ENCODE measurements around the gene SAFB2. TPM values are rescaled to one million over a fixed set of nuclear protein-coding genes. Genes with fewer than 3 reads are reported as not detected.

Gene SAFB2
- polyA plus RNA-seq, 1 donor: 46.4 TPM

- no peak for DNase-seq (ENCODE audit: low read depth)
Observed at GRCh38 chr19:5542665-5543064, 79.9 kb downstream of the SAFB2 start.

DNA sequence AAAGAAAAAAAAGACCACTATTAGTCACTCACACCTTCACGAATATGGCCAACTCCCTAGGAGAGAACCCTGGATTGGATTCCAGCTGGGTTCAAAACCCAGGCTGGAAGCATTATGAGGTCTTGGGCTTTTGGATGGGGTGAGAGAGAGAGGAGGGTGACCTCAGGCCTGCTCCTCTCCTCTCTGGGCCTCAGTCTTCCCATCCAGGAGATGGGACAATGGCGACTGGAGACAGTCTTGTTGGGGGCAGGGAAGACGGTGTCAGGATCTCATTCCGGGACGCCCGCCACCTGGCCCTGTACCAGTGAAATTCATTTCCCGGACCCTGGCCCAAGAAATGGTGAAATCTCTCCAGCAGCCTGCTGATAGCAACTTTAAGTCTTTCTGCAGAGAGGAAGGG, 81.1 kb downstream of the SAFB2 start:
- no peak for DNase-seq (ENCODE audit: low read depth)

GRCh38 chr19:5540208-5540607, 82.4 kb downstream of the SAFB2 start:
- DNase-seq (ENCODE audit: low read depth): no peak

DNA sequence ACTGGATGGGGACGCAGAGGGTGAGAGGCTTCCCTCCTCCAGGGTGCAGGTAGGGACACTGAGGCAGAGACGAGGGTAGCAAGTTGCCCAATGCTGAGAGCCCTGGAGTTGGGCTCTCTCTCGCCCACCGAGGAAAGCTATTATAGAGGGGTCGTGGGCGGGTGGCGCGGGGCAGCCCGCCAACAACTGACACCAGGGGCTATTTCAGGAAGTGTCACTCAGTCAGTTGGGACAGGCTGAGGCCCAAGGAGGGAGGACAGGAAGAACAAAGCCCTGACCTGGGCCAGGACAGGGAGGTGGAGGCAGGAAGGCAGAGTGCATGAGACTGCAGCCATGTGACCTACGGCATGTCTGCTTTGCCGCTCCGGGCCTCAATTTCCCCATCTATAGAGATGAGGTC, 84.7 kb downstream of the SAFB2 start:
- no peak for DNase-seq (ENCODE audit: low read depth)

Other genes with a start within 250 kb of the SAFB2 start
- not detected for gene ZNRF4, start 167.4 kb downstream of the SAFB2 start, polyA plus RNA-seq (ENCODE audit: insufficient read length)
- gene TINCR, start 54.8 kb downstream of the SAFB2 start, polyA plus RNA-seq (ENCODE audit: insufficient read length): 1.0 TPM
- 92.1 TPM for gene SAFB, start 307 bp upstream of the SAFB2 start, polyA plus RNA-seq (ENCODE audit: insufficient read length)
- gene MICOS13, start 57.7 kb upstream of the SAFB2 start, polyA plus RNA-seq (ENCODE audit: insufficient read length): 93.6 TPM
- gene HSD11B1L, start 58.3 kb upstream of the SAFB2 start, polyA plus RNA-seq (ENCODE audit: insufficient read length): 4.9 TPM
- gene RPL36, start 67.5 kb upstream of the SAFB2 start, polyA plus RNA-seq (ENCODE audit: insufficient read length): 1,428 TPM
- gene LONP1, start 97.4 kb upstream of the SAFB2 start, polyA plus RNA-seq (ENCODE audit: insufficient read length): 44.6 TPM
- not detected for gene CATSPERD, start 97.9 kb upstream of the SAFB2 start, polyA plus RNA-seq (ENCODE audit: insufficient read length)
- gene PRR22, start 162.0 kb upstream of the SAFB2 start, polyA plus RNA-seq (ENCODE audit: insufficient read length): 2.2 TPM
- gene DUS3L, start 168.4 kb upstream of the SAFB2 start, polyA plus RNA-seq (ENCODE audit: insufficient read length): 24.5 TPM
- 0.37 TPM for gene NRTN, start 182.3 kb upstream of the SAFB2 start, polyA plus RNA-seq (ENCODE audit: insufficient read length)
- gene FUT6, start 216.9 kb upstream of the SAFB2 start, polyA plus RNA-seq (ENCODE audit: insufficient read length): not detected
- 0.25 TPM for gene FUT3, start 228.7 kb upstream of the SAFB2 start, polyA plus RNA-seq (ENCODE audit: insufficient read length)
- not detected for gene FUT5, start 247.8 kb upstream of the SAFB2 start, polyA plus RNA-seq (ENCODE audit: insufficient read length)

Data from forelimb muscle (tissue), 1 donor.